IMR-90 (cell line): ENCODE measurements around the gene ACOX1. TPM values are rescaled to one million over a fixed set of nuclear protein-coding genes. Genes with fewer than 3 reads are reported as not detected.

Source experiments
- ATAC-seq: fragments of 200-7000 bp; cut with Tn5 transposase; 2 replicates; pipeline ENCODE4 v1.9.1; 2020; ENCODE audit warnings: low read depth, mild to moderate bottlenecking, moderate library complexity
- BruUV-seq: library from RNA; stranded (reverse); fragments of 400-500 nt; replicated peaks from 2 replicates; lab custom pipeline; 2021; lab: Mats Ljungman, UMichigan
- CTCF ChIA-PET: fragments of 300-600 bp; formaldehyde crosslinking; extraction: SDS; loops from one replicate; lab custom pipeline; 2021; ENCODE audit warnings: antibody characterized with exemption; lab: Yijun Ruan, JAX
- POLR2A ChIA-PET: fragments of 300-600 bp; sonication (Branson Sonifier 250); formaldehyde crosslinking; loops from one replicate; lab custom pipeline; 2022; ENCODE audit warnings: antibody characterized with exemption; ENCODE audit not compliant: unreplicated experiment; lab: Charles Lee
- DNase-seq: peaks from one replicate; pipeline ENCODE4 v3.0.0; 2013
- H2AFZ ChIP-seq: replicated peaks from 2 replicates; pipeline ENCODE3; 2013; ENCODE audit warnings: low read length, mild to moderate bottlenecking; ENCODE audit not compliant: poor library complexity
- H2AK5ac ChIP-seq: 2 replicates; pipeline ENCODE4 v1.6.1; 2013; ENCODE audit warnings: low read depth, low read length, inconsistent platforms
- H2AK9ac ChIP-seq: replicated peaks from 2 replicates; pipeline ENCODE3; 2013; ENCODE audit warnings: mild to moderate bottlenecking, low read depth, low read length, moderate library complexity; ENCODE audit not compliant: poor library complexity
- H2BK120ac ChIP-seq: 2 replicates; pipeline ENCODE4 v1.6.1; 2013; ENCODE audit warnings: low read depth, low read length, inconsistent platforms
- H2BK15ac ChIP-seq: 3 replicates; pipeline ENCODE4 v1.6.1; 2013; ENCODE audit warnings: low read depth, low read length, inconsistent platforms
- H2BK20ac ChIP-seq: 2 replicates; pipeline ENCODE4 v1.6.1; 2013; ENCODE audit warnings: low read depth, mild to moderate bottlenecking, inconsistent platforms, low read length, moderate library complexity
- H2BK5ac ChIP-seq: 2 replicates; pipeline ENCODE4 v1.6.1; 2013; ENCODE audit warnings: mild to moderate bottlenecking, low read depth, low read length, inconsistent platforms; ENCODE audit not compliant: poor library complexity, severe bottlenecking
- H3K14ac ChIP-seq: replicated peaks from 2 replicates; pipeline ENCODE4 v1.6.1; 2013; ENCODE audit warnings: low read depth, low read length, inconsistent platforms
- H3K18ac ChIP-seq: 2 replicates; pipeline ENCODE4 v1.6.1; 2013; ENCODE audit warnings: low read depth, low read length, control low read depth
- H3K23ac ChIP-seq: 2 replicates; pipeline ENCODE4 v1.6.1; 2013; ENCODE audit warnings: low read depth, low read length, inconsistent platforms
- H3K27ac ChIP-seq: 2 replicates; pipeline ENCODE4 v1.5.1; 2013; ENCODE audit warnings: mild to moderate bottlenecking, control low read depth, low read length; ENCODE audit not compliant: insufficient read depth
- H3K27me3 ChIP-seq: 2 replicates; pipeline ENCODE4 v1.6.1; 2013; ENCODE audit warnings: low read length; ENCODE audit not compliant: control insufficient read depth, insufficient read depth
- H3K36me3 ChIP-seq: 2 replicates; pipeline ENCODE4 v1.6.1; 2013; ENCODE audit warnings: low read length, mixed read lengths; ENCODE audit not compliant: control insufficient read depth, insufficient read depth
- H3K4ac ChIP-seq: 2 replicates; pipeline ENCODE4 v1.6.1; 2013; ENCODE audit warnings: low read depth, low read length, inconsistent platforms
- H3K4me1 ChIP-seq: 2 replicates; pipeline ENCODE4 v1.6.1; 2013; ENCODE audit warnings: low read length, mixed read lengths; ENCODE audit not compliant: control insufficient read depth, insufficient read depth
- H3K4me2 ChIP-seq: 2 replicates; pipeline ENCODE4 v1.6.1; 2013; ENCODE audit warnings: low read depth, mild to moderate bottlenecking, control low read depth, low read length, moderate library complexity
- H3K4me3 ChIP-seq: 2 replicates; pipeline ENCODE4 v1.5.1; 2013; ENCODE audit warnings: low read depth, mild to moderate bottlenecking, control low read depth, low read length, moderate library complexity; ENCODE audit not compliant: insufficient read depth
- H3K56ac ChIP-seq: 2 replicates; pipeline ENCODE4 v1.6.1; 2013; ENCODE audit warnings: low read length, inconsistent platforms; ENCODE audit not compliant: insufficient read depth; ENCODE audit errors: extremely low read depth
- H3K79me1 ChIP-seq, 2 experiments: 2 replicates each; pipeline ENCODE4 v1.6.1; 2013; ENCODE audit warnings: low read length in 2 of 2, inconsistent platforms in 1 of 2, low read depth in 1 of 2
- H3K9ac ChIP-seq: 2 replicates; pipeline ENCODE4 v1.6.1; 2013; ENCODE audit warnings: low read depth, low read length, control low read depth
- H3K9me1 ChIP-seq: 2 replicates; pipeline ENCODE4 v1.6.1; 2013; ENCODE audit warnings: low read length, inconsistent platforms; ENCODE audit not compliant: insufficient read depth
- H3K9me3 ChIP-seq: 2 replicates; pipeline ENCODE4 v1.6.1; 2013; ENCODE audit warnings: low read length; ENCODE audit not compliant: control insufficient read depth, insufficient read depth
- H4K20me1 ChIP-seq: 2 replicates; pipeline ENCODE4 v1.6.1; 2013; ENCODE audit warnings: low read length, inconsistent platforms; ENCODE audit not compliant: insufficient read depth
- H4K5ac ChIP-seq: 2 replicates; pipeline ENCODE4 v1.6.1; 2013; ENCODE audit warnings: mild to moderate bottlenecking, low read depth, low read length, control low read depth
- H4K8ac ChIP-seq, 2 experiments: 2 replicates each; pipeline ENCODE4 v1.6.1; 2013; ENCODE audit warnings: low read depth in 2 of 2, low read length in 2 of 2, control low read depth in 1 of 2, inconsistent platforms in 1 of 2
- H4K91ac ChIP-seq: 2 replicates; pipeline ENCODE4 v1.6.1; 2013; ENCODE audit warnings: low read depth, low read length, inconsistent platforms; ENCODE audit not compliant: insufficient read depth
- BHLHE40 ChIP-seq: fragments of 150-350 bp; IDR thresholded peaks from 2 replicates; pipeline ENCODE4 v1.6.1; 2016; ENCODE audit warnings: mild to moderate bottlenecking, low read depth, low read length
- CEBPB ChIP-seq: IDR thresholded peaks from 2 replicates; pipeline ENCODE4 v1.6.1; 2012; ENCODE audit warnings: low read depth, low read length, improper control_type of control experiment
- ELK1 ChIP-seq: fragments of 150-350 bp; IDR thresholded peaks from 2 replicates; pipeline ENCODE4 v1.6.1; 2016; ENCODE audit warnings: low read depth, mild to moderate bottlenecking, low read length, moderate library complexity, borderline replicate concordance
- FOS ChIP-seq: fragments of 150-350 bp; IDR thresholded peaks from 2 replicates; pipeline ENCODE4 v1.6.1; 2016; ENCODE audit warnings: low read depth, low read length
- MAZ ChIP-seq: IDR thresholded peaks from 2 replicates; pipeline ENCODE4 v1.6.1; 2012; ENCODE audit warnings: low read depth, mild to moderate bottlenecking, low read length, improper control_type of control experiment, moderate library complexity, borderline replicate concordance
- MXI1 ChIP-seq: IDR thresholded peaks from 2 replicates; pipeline ENCODE4 v1.6.1; 2012; ENCODE audit warnings: low read depth, mild to moderate bottlenecking, low read length, moderate library complexity, borderline replicate concordance
- NFE2L2 ChIP-seq: fragments of 150-350 bp; IDR thresholded peaks from 2 replicates; pipeline ENCODE4 v1.6.1; 2016; ENCODE audit warnings: low read depth, mild to moderate bottlenecking, low read length
- POLR2A ChIP-seq: IDR thresholded peaks from 2 replicates; pipeline ENCODE4 v1.6.1; 2012; ENCODE audit warnings: mild to moderate bottlenecking, low read depth, low read length
- RCOR1 ChIP-seq: IDR thresholded peaks from 2 replicates; pipeline ENCODE4 v1.6.1; 2012; ENCODE audit warnings: mild to moderate bottlenecking, low read length, improper control_type of control experiment; ENCODE audit not compliant: insufficient replicate concordance
- RFX5 ChIP-seq: IDR thresholded peaks from 2 replicates; pipeline ENCODE4 v1.8.0; 2012; ENCODE audit warnings: low read depth, mild to moderate bottlenecking, low read length, moderate library complexity
- SMC3 ChIP-seq: fragments of 150-350 bp; IDR thresholded peaks from 2 replicates; pipeline ENCODE4 v1.6.1; 2016; ENCODE audit warnings: low read depth, mild to moderate bottlenecking, antibody characterized with exemption, low read length, moderate library complexity
- USF2 ChIP-seq: fragments of 150-350 bp; IDR thresholded peaks from 2 replicates; pipeline ENCODE4 v1.6.1; 2017; ENCODE audit warnings: mild to moderate bottlenecking, antibody characterized with exemption, low read length, low read depth
- WGBS, 2 experiments: methylation state at CpG; one replicate each; pipeline versions ENCODE4 v1.1.5 to v1.1.7; 2013; ENCODE audit warnings: missing lambda C conversion rate in 2 of 2; ENCODE audit not compliant: insufficient read length in 1 of 2; ENCODE audit errors: extremely low coverage in 2 of 2; 5-methylcytosine and 5-hydroxymethylcytosine counted together
- dilution Hi-C: fragments of 300-500 bp; cut with HindIII; formaldehyde crosslinking; loops from one replicate; pipeline ENCODE4 v1.14.3; 2018; ENCODE audit warnings: low sequenced_read_pairs; ENCODE audit not compliant: unreplicated experiment
- in situ Hi-C: fragments of 300-500 bp; cut with MboI; formaldehyde crosslinking; loops from 3 replicates; pipeline ENCODE4 v1.14.3; 2019; ENCODE audit warnings: low sequenced_read_pairs, inconsistent platforms, mixed read lengths
- intact Hi-C: fragments of 100-400 bp; cut with micrococcal nuclease; formaldehyde crosslinking; loops from 2 replicates; pipeline ENCODE4 v1.10.0; 2022
- polyA plus RNA-seq, 3 experiments: library from polyadenylated mRNA; depleted of rRNA; stranded (reverse); fragments of >200 nt; gene quantifications; 2 replicates each; pipeline ENCODE4 v1.2.3, GENCODE V29; 2012; ENCODE audit warnings: low replicate concordance in 1 of 3
- total RNA-seq: library from RNA; depleted of rRNA; stranded (reverse); fragments of >200 nt; gene quantifications from 2 replicates; pipeline ENCODE4 v1.2.3, GENCODE V29; 2012
- TF ChIP-seq, protein P1 (sequence below): conservative IDR thresholded peaks from 2 replicates; pipeline ENCODE4 v1.5.1; 2012; ENCODE audit warnings: mild to moderate bottlenecking, low read depth, low read length, improper control_type of control experiment

The ACOX1 gene
- total and polyA plus RNA-seq, 2 of the 4 experiments (the other 2 are of a cell fraction) = 16.1 to 94.8 TPM

- in situ Hi-C loops = no loop called here
- Histone ChIP-seq H3K4me1 (0 out of 2 replicates have a peak, but pooled peaks cover 2% of the 10 kb centered on the region), H3K56ac (no peak overlapping the region), H2BK15ac (no peak overlapping the region), H3K9ac (no peak overlapping the region), H2BK5ac (no peak overlapping the region), H3K9me1 (no peaks in the 10 kb centered on the region; the same call in 1 of the 2 replicates), H3K4me2 (no peak overlapping the region), H3K23ac (no peak overlapping the region), H3K36me3 (peaks cover 15% of the 10 kb centered on the region), H2BK120ac (no peak overlapping the region), H3K27me3 (no peaks in the 10 kb centered on the region), H2AK9ac (no peak overlapping the region), H2BK20ac (no peak overlapping the region), H3K4me3 (no peak overlapping the region), H3K14ac (no peak overlapping the region), H3K79me1 (peaks cover 24 to 50% of the 10 kb centered on the region in 2 experiments), H2AFZ (no peak overlapping the region), H4K20me1 (peaks cover 6% of the 10 kb centered on the region; the same call in 1 of the 2 replicates), H4K5ac (no peak overlapping the region), H4K91ac (no peak overlapping the region), H3K9me3 (no peaks in the 10 kb centered on the region), H3K18ac (no peak overlapping the region), H2AK5ac (no peak overlapping the region), H3K27ac (no peak overlapping the region), H4K8ac (no peak overlapping the region), H3K4ac (no peak overlapping the region)
- no TSS peak for BruUV-seq
- dilution Hi-C loops = no loop called here
- ATAC-seq (no peak), DNase-seq (no peak)
- TF ChIP-seq USF2 = no peak
- no peak for TF ChIP-seq SMC3
- no peak for TF ChIP-seq RCOR1
- no peak for TF ChIP-seq ELK1
- TF ChIP-seq MXI1 = no peak
- no peak for TF ChIP-seq BHLHE40
- no peak for TF ChIP-seq NFE2L2
- TF ChIP-seq, protein P1, sequence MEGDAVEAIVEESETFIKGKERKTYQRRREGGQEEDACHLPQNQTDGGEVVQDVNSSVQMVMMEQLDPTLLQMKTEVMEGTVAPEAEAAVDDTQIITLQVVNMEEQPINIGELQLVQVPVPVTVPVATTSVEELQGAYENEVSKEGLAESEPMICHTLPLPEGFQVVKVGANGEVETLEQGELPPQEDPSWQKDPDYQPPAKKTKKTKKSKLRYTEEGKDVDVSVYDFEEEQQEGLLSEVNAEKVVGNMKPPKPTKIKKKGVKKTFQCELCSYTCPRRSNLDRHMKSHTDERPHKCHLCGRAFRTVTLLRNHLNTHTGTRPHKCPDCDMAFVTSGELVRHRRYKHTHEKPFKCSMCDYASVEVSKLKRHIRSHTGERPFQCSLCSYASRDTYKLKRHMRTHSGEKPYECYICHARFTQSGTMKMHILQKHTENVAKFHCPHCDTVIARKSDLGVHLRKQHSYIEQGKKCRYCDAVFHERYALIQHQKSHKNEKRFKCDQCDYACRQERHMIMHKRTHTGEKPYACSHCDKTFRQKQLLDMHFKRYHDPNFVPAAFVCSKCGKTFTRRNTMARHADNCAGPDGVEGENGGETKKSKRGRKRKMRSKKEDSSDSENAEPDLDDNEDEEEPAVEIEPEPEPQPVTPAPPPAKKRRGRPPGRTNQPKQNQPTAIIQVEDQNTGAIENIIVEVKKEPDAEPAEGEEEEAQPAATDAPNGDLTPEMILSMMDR = no peak
- TF ChIP-seq CEBPB = no peak
- no peak for TF ChIP-seq RFX5
- no peak for TF ChIP-seq POLR2A
- TF ChIP-seq FOS = no peak
- TF ChIP-seq MAZ = no peak
- POLR2A ChIA-PET = no interaction called here
- 100% methylated on average over 2 of the region's 11 CpGs; no CpG with 5 or more reads in 1 of the 2 experiments for WGBS, 2 experiments
- intact Hi-C loops = no loop called here
- CTCF ChIA-PET = interaction anchor here (0.9 to 1.0 kb wide), 2 partner anchors 13 to 19 kb away, joined by 3 read pairs; partner anchors contain the start of gene FBF1
Observed at GRCh38 chr17:75959839-75960511, 19.0 kb downstream of the ACOX1 start.
